Measurements from ENCODE around the gene LEP.
"Not testable (repeated sequence)": the region's sequence is repeated elsewhere in the genome, so short reads cannot be mapped to it uniquely, and the experiment has no call there.

The LEP gene

DNA sequence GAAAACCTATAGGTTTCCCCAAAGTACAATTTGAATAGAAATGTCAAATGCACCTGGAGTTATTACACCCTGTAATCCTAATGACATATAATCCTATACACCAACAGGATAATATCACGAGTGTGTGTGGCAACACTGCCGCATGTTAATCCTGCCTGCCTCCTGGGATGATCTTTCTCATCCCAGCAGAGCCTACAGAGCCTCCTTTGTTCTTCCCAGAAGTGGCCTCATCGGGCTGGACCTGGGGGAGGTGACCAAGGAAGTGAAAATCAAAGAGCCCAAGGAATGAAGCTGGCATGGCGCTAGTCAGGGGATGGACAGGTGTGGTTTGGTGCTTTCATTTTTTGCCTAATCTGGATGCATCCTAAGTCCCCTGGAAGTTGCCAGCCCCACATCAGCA is 29.5 kb upstream of the LEP start:
- no peak for FAIRE-seq

DNA sequence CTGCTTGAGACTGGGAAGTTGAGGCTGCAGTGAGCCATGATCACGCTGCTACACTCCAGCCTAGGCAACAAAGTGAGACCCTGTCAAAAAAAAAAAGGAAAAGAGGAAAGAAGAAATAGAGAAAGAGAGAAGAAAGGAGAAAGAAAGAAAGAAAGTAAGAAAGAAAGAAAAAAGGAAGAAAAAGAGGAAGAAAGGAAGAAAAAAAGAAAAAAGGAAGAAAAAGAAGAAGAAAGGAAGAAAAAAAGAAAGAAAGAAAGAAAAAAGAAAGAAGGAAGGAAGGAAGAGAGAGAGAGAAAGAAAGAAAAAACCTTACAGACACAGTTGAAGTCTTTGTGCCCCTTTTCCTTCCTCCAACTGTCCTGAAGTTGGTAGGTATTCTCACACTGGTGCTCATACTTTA is 26.6 kb upstream of the LEP start:
- FAIRE-seq, result no peak

DNA sequence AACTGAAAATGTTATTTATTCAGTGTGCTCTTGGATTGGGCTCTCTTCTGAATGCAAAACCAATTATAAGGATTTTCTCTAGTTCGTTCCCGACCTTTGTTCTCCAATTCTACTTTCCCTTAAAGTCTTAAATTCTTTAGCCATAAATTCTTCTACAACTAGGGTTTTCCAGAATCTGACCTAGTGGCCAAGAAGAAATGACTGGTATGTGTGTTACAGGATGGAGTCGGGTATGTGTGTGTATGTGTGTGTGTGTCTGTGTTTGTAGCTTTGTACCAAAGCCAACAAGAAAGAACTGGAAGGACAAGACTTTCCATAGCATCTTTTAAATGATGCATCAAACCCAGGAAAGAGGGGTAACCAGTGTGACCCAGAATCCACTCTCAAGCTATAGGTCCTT is 25.8 kb upstream of the LEP start:
- FAIRE-seq, result no peak

DNA sequence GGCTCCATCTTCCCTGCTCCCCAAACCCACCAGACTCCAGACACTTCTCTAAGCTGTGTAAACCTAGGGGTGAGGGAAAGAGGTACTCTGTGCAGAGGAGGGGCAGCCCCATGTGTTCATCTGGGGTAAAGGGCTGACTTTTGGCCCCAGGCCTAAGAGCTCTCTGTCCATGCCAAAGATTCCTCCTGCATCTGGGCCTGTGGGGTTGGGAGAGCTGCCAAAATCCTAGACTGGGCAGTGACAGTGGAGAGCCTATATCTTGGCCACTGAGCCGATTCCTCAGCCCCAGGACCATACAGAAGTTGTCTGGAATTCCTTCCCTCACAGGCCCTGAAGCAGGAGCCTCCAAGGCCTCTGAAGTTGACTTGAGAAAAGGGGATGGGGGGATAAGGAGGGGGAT is 25.3 kb upstream of the LEP start:
- no peak for FAIRE-seq

DNA sequence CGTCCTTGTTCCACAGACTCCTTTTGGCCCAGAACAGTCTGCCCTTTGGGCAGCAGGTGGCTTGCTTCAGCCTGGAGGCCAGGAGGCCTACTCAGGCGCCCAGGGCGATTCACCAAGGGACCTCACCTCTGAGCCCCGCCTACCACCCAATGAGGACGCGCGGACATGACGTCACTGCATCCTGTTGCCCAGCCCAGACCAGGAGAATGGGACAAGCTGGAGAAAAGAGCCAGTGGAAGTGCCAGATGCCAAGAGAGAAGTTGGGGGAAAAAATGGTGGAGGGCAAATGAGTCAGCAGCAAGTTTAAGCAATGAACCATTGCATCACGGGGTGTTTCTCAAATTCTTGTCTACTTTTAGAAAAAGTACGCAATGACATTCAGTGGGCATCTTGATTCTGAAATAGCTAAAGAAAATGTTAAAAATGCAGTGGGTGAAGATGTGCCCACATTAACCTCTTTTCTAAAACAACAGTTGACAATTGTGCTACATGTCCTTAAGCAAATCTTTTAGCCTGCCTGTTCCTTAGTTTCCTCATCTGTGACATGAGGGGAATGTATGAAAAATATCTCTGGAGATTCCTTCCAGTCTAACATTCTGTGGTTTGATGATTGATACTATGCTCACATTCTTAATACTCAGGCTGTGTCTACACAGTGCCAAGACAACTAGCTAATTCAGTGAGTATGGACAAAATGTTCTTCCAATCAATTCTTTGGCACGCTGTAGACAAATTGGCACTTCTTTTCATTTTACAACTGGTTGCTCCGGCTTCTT is 23.9 kb upstream of the LEP start:
- no peak for FAIRE-seq

DNA sequence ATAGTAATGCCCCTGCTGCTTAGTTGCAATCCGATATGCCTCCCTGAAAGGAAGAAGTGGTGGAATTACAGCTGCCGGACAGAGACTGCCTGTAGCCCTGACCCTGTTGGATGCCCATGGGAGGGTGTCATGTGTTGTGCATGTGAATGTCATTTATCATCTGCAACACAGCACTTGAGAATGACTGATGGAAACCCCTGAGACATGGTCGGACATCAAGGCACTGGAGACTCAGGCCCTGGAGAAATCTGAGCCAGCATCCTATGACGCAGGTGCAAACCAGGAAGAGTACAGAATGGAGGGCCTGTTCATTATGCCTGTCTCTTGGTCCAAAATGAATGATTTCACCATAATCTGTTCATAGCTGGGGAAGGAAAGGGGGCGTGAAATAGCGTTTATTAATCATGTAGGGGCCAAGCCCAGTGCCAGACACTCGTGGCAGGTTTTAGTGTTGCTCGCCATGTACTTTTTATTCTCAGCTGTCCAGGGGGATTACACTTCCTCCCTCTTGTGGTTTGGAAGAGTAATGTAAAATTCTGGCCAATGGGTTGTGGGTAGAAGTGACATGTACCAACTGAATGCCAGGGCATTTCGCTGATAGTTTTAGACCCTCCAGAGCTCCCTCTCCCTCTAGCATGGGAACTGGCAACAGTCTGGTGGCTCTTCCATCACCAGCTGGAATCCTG is 23.0 kb upstream of the LEP start:
- FAIRE-seq, result no peak

DNA sequence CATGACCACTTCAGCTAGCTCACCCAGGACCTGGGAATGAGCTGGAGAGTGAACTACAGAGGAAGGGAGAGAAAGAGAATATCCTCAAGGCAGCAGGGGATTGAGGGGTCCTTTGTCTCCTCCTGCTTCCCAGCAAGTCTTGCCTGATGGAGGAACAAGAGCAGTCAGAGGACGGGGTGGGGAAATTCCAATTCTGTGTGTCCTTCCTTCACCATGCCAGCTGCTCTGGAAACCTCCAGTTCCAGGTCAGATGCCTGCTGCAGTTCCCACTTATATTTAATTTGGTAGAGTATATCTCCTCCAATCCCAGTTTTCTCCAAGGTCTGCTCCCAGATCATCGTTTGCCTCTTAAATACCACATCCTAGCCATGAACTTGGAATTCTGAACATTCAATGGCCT is 21.4 kb upstream of the LEP start:
- FAIRE-seq, result no peak

DNA sequence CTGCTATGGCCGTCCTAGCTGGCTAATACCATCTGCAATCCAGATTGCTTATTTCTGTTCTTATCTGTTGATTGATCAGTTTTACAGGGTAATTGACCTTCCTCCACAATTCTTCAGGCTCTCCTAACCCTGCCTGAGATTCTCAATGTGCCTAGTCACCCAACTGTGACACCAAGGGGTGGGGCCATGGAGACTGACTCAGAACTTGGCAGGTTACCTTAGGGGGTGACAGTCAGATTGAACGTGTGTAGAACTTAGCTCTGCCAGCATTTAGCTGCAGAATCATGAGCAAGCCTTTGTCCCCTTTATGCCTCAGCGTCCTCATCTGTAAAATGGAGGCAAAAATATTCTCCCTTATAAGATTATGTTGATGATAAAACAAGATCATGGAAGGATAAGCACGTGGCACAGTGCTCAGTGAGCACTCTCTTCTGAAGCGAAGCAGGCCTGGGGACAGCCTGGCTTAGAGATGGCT is 19.1 kb upstream of the LEP start:
- FAIRE-seq, result no peak

DNA sequence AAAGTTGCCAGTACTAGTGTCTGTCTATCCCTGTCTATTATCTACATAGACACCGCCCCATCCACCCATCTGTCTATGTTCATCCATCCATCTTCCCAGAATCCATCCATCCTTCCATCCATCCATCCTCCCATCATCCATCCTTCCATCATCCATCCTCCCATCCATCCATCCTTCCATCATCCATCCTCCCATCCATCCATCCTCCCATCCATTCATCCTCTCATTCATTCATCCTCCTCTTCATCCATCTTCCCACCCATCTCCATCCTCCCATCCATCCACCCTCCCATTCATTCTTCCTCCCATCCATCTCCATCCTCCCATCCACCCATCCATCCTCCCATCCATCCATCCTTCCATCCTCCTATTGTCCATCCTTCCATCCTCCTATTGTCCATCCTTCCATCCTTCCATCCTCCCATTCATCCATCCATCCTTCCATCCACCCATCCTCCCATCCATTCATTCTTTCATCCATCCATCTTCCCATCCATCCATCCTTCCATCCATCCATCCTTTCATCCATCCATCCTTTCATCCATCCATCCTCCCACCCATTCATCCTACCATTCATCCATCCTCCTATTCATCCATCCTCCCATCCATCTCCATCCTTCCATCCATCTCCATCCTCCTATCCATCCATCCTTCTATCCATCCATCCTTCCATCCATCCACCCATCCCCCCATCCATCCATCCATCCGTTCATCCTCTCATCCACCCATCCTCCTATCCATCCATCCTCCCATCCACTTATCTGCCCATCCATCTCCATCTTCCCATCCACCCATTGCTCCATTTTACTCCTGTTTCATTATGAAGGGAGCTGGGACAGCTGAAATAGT is 14.7 kb upstream of the LEP start:
- FAIRE-seq, result no peak

DNA sequence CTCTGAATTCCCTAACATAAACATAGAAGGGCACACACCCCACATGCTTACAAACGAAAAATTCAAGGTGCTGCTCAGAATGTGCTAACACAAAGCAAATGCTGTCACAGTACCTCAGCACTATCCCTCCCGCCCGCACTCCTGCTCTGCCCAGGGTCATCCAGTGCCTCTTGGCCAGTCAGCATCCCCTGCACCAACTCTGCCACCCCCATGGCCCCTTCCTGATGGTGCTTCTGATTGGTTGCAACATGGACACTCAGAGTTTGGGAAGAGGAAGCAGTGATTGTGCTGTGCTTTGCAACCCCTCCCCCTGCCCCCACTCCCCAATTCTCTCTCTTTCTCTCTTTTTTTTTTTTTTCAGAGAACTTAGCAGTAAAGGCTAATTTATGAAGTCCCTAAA is 13.8 kb upstream of the LEP start:
- no peak for FAIRE-seq

DNA sequence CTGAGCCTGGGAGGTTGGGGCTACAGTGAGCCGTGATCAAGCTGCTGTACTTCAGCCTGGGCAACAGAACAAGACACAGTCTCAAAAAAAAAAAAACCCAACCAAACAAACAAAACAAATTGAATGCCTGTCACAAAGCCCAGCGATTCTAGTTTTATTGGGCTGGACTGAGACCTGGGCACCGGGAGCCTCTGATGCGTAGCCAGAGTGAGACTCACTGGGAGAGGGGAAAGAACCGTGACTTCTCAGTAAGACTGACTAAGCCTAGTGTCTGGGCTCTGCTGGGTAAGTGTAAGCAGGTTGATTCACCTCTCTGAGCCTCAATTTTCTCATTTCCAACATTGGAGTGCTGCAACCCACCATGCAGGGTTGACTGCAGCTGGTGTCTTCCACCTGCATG is 10.1 kb upstream of the LEP start:
- no peak for FAIRE-seq

DNA sequence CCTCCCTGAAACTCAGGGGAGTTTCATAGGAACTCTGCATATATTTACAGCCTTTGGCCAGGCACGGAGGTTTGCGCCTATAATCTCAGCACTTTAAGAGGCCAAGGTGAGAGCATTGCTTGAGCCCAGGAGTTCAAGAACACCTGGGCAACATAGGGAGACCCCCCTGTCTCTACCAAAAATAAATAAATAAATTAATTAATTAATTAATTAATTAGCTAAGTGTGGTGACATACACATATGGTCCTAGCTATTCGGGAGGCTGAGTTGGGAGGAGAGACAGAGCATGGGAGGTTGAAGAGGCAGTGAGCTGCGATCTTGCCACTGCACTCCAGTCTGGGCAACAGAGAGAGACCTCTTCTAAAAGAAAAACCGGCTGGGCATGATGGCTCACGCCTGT is 9.4 kb upstream of the LEP start:
- no peak for FAIRE-seq

DNA sequence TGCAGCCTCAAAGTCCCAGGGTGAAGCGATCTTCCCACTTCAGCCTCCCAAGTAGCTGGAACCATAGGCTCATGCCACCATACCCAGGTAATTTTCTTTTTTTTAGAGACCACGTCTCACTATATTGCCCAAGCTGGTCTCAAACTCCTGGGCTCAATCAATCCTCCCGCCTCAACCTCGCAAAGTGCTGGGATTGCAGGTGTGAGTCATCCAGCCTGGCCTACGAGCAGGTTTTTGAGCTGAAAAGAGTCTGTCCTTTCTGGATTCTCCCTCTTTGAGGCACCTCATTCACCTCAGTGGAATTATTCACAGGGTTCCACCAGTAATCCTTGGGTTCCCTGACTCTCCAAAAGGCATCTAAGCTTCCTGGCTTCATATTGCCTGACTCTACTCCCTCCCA is 7.6 kb upstream of the LEP start:
- FAIRE-seq, result no peak

DNA sequence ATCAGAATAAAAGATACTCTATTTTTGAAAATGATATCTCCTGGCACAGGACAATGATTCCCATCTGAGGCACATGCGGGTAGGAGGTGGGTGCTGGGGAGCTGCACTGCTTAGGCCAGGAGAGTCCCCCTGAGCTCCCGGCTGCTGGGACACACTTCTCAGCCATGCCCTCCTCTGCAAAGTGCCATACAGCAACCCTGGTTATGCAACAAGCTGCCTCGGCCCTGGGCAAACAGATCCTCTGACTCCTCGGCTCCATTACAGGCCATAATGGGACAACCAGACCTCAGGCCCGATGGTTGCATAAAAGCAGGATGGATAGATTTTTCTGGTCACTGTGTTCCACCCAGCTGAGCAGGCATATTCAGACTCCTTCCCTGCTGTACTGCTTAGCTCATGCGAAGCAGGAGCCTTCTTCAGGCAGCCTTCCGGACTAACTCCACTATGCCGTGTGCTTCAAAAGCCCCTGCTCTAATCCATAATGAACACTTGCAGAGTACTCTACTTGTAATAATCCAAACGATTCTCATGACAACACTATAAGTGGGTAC is 6.5 kb upstream of the LEP start:
- FAIRE-seq, result no peak

DNA sequence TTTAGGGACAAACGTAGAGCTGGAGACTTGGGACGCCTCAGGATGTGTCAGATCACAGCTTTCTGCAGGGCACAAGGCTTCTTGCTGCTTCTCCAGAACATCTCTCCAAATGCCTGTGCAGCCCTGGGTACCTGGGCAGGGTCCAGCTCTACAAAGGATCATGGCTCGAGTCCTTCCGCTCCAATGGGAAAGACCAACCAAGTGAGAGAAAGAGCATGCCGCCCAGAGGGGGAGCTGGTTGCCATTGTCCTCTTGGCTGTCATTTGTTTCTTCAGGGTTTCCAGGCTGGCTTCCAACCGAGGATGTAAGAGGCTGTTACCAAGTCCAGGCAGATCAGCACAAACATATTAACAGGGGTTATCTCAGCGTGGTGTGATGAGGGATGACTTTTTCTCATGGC is 5.6 kb upstream of the LEP start:
- no peak for FAIRE-seq

DNA sequence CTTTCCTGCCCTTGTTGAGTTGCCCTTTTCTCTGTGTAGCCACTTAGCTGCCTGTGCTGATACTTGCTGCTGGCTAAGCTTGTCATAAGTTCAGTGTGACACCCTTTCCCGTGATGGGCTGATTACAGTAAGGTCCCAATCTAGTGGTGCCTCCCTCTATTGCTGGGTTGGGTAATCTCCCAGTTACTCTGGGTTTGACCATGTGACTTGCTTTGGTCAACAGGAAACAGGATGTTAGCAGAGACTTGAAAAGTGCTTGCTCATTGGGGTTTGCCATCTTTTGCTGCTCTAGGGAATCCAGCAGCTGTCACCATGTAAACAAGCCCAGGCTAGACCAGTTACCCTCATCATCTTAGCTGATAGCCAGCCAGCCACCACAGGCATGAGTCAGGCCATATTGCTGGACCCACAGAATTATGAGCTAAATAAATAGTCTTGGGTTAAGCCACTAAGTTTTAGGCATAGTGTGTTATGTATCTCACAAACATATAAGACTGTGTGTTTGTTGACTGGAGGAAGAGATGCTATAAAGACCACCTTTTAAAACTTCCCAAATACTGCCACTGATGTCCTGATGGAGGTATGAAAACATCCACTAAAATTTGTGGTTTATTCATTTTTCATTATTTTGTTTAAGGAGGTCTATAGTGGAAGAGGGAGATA is 4.0 kb upstream of the LEP start:
- no peak for FAIRE-seq

DNA sequence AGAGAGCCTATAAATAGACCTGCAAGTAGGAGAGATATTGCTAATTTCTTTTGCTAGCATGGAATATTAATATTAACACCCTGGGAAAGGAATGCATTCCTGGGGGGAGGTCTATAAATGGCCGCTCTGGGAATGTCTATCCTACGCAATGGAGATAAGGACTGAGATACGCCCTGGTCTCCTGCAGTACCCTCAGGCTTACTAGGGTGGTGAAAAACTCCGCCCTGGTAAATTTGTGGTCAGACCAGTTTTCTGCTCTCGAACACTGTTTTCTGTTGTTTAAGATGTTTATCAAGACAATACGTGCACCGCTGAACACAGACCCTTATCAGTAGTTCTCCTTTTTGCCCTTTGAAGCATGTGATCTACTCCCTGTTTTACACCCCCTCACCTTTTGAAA is 1.9 kb upstream of the LEP start:
- not testable (repeated sequence) for FAIRE-seq

DNA sequence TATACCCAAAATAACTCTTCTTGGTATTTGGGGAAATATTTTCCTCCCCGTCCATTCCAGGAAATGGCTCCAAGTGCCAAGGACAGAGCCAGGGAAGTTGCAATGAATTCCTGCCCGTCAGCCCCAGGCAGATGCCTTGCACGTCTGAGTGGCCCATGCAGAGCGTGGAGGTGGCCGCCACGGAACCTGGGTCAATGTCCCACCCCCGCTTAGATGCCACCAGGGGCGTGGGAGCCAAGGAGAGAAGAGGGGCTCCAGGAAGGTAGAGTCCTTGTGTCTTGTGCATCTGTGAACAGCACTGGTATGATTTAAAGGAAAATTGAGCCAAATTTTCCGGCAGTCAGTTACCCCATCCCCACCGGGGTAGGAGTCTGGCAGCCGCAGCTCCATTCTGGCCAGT is 1.6 kb downstream of the LEP start:
- no peak for FAIRE-seq

DNA sequence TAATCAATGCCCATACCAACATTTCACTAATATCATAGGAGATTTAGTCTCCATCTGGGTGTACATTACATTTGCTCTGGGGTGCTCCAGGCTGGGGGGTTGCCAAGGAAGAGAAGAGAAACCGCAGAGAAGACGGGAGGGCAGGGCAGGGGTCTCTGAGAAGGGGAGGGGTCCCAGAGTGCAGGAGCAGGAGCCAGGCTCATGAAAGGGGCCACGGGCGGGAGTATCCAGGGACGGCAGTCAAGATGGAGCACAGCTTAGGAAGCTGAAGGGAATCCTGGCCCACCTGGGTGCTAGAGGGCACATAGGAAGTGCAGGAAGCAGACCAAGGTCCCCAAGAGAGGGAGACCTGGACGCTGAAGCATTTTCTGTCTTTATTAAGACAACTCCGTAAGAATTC is 2.2 kb downstream of the LEP start:
- FAIRE-seq, result no peak

DNA sequence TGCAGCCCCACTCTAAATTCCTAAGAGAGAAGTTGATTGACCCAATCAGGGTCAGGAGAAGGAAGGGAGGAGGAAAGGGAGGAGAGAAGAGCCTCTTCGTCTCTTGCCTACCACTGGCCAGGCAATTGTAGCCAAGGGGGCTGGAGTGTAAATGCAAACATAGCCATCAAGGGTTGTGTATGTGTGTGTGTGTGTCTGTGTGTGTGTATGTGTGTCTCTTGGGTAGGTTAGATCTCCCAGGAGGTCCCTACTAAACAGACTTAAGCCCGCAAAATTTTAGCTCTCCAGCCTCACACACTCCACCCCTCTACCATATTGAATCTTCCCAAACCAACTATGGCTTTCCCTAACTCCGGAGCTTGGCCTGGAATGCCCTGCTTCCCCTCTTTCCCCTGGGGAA is 3.8 kb downstream of the LEP start:
- FAIRE-seq, result no peak

DNA sequence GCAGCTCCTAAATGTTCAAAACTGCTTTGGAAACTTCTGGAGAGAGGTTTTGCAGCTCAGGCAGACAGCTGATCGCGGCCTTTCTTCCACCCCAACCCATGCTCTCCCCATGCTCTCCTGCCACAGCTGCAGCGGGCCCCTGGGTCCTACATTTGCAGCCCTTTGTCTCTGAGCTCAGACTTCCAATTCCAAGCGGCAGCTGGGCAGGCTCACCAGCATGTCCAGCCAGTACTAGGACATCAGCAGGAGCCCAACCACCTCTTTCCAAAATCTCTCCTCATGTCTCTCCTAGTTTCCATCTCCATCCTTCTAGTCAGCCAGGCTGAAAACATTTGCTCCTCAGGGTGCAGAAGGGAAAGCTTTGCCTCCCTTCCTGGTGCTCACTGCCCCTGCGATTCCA is 6.0 kb downstream of the LEP start:
- FAIRE-seq, result no peak

DNA sequence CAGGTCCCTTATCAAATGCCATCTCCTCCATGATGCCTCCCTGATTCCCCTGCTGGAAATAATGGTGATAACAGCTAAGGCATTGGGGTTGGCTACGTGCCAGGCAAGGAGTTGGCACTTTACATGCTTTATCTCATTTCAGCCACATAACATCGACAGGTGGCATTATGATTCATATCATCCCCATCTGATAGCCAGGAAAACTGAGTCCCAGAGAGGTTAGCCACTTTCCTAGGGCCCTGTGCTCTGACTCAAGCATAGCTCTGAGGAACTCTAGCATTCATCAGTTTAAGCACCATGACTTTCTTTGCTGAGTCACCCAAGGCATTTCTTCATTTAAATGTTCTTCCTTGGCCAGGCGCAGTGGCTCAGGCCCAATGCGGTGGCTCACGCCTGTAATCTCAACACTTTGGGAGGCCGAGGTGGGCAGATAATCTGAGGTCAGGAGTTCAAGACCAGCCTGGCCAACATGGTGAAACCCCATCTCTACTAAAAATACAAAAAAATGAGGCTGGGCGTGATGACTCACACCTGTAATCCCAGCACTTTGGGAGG is 6.6 kb downstream of the LEP start:
- no peak for FAIRE-seq

DNA sequence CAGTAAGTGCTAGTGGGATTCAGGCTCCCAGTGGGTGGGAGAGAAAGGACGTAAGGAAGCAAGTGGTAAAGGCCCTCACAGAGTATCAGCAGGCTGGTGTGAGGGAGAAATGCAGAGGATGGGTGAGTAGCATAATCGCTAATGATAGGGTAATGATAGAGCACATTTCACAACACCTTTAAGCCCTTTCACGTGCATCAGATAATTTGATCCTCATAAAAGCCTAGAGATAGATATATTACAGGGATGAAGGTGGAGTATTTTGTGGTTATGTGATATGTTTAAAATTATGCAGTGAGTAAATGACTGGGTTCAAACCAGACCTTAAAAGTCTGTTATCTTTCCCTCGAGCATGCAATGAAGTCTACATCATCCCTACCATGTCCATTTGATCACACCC is 10.3 kb downstream of the LEP start:
- no peak for FAIRE-seq
